ENCODE data around the gene MAD2L1BP. TPM values are rescaled to one million over a fixed set of nuclear protein-coding genes. Genes with fewer than 3 reads are reported as not detected.

MAD2L1BP gene
- total RNA-seq, 1 experiment from 2014 or later = 25.7 TPM

GRCh38 chr6:43687079-43687436 is 51.4 kb downstream of the MAD2L1BP start:
- TSS peak; percentile 62 for BruUV-seq (replicated peaks)

GRCh38 chr6:43687437-43688347 is 52.1 kb downstream of the MAD2L1BP start, which contains the start of gene MRPS18A:
TSS of gene MRPS18A (minus strand) at chr6:43687791. CDS start at chr6:43687779, 12 bp downstream.
- no peak for TF ChIP-seq CTCF (conservative IDR thresholded peaks at IDR 0.05)
- TF ChIP-seq EZH2 (IDR thresholded peaks at IDR 0.05; ENCODE audit: low read depth) = no peak
- Histone ChIP-seq H3K27ac (peak within 1 kb of the TSS; percentile 69), H3K4me1 (replicated peaks; ENCODE audit: insufficient read depth) (peaks cover 20% of the 10 kb centered on the region), H3K4me2 (peak within 1 kb of the TSS; percentile 92), H3K79me2 (ENCODE audit: low read depth) (peaks cover 53% of the 10 kb centered on the region), H2AFZ (peak within 1 kb of the TSS; percentile 87), H3F3A (ENCODE audit: insufficient read depth, low read depth) (peaks cover 10% of the 10 kb centered on the region), H4K20me1 (ENCODE audit: insufficient read depth) (no peaks in the 10 kb centered on the region), H3K9me2 (ENCODE audit: insufficient read depth) (no peaks in the 10 kb centered on the region), H3K4me3 (peak within 1 kb of the TSS; percentile 87), H3K9me3 (ENCODE audit: insufficient read depth, low read depth) (no peaks in the 10 kb centered on the region), H3K27me3 (ENCODE audit: insufficient read depth, low read depth) (no peaks in the 10 kb centered on the region), H3K36me3 (ENCODE audit: low read depth) (no peaks in the 10 kb centered on the region)
- intact Hi-C loops (cut with micrococcal nuclease; ENCODE audit: unreplicated experiment) = loop anchor here (5.0 kb wide), 1 partner anchor 40 kb away; no protein-coding TSS in a partner anchor
- POLR2A ChIA-PET (ENCODE audit: unreplicated experiment) = interaction anchor here (0.6 to 1.2 kb wide), 4 partner anchors 8 to 83 kb away, joined by 3 to 6 read pairs (median 4); no protein-coding TSS in a partner anchor
- no TSS peak for BruUV-seq (replicated peaks)
- CTCF ChIA-PET = interaction anchor here (0.6 to 0.9 kb wide), 2 partner anchors 18 to 413 kb away, joined by 3 read pairs; no protein-coding TSS in a partner anchor
- peak; percentile 83 to 85 for DNase-seq

More at GRCh38 chr6:43687079-43687436, 51.4 kb downstream of the MAD2L1BP start:
- H3K4me2 ChIP-seq = peak overlapping the region; percentile 92
- ChIA-PET POLR2A (ENCODE audit: unreplicated experiment) (no interaction called here), CTCF (interaction anchor here (0.6 kb wide), 1 partner anchor 186 kb away, joined by 4 read pairs; no protein-coding TSS in a partner anchor)
- peak overlapping the region; percentile 87 for H3K4me3 ChIP-seq
- H3K27ac ChIP-seq = peak overlapping the region; percentile 69
- intact Hi-C loops (cut with micrococcal nuclease; ENCODE audit: unreplicated experiment) = loop anchor here (5.0 kb wide), 1 partner anchor 40 kb away; no protein-coding TSS in a partner anchor
- H4K20me1 ChIP-seq (ENCODE audit: insufficient read depth) = 0 out of 2 replicates have a peak, but pooled peaks cover 3% of the 10 kb centered on the region
- H3K27me3 ChIP-seq (ENCODE audit: insufficient read depth, low read depth) = no peaks in the 10 kb centered on the region
- peaks cover 10% of the 10 kb centered on the region for H3F3A ChIP-seq (ENCODE audit: insufficient read depth, low read depth)
- peak overlapping the region; percentile 87 for H2AFZ ChIP-seq
- H3K36me3 ChIP-seq (ENCODE audit: low read depth) = no peaks in the 10 kb centered on the region
- no peak for DNase-seq
- H3K9me3 ChIP-seq (ENCODE audit: insufficient read depth, low read depth) = no peaks in the 10 kb centered on the region
- H3K79me2 ChIP-seq (ENCODE audit: low read depth) = peaks cover 59% of the 10 kb centered on the region
- no peak for TF ChIP-seq CTCF (conservative IDR thresholded peaks at IDR 0.05)
- no peak for TF ChIP-seq EZH2 (IDR thresholded peaks at IDR 0.05; ENCODE audit: low read depth)
- no peaks in the 10 kb centered on the region for H3K9me2 ChIP-seq (ENCODE audit: insufficient read depth)
- peaks cover 20% of the 10 kb centered on the region for H3K4me1 ChIP-seq (replicated peaks; ENCODE audit: insufficient read depth)

GRCh38 chr6:43689421-43689820 is 53.8 kb downstream of the MAD2L1BP start:
- Histone ChIP-seq H2AFZ (no peak overlapping the region), H3F3A (ENCODE audit: insufficient read depth, low read depth) (peaks cover 10% of the 10 kb centered on the region), H3K27ac (no peak overlapping the region), H3K4me1 (replicated peaks; ENCODE audit: insufficient read depth) (peaks cover 20% of the 10 kb centered on the region), H3K27me3 (ENCODE audit: insufficient read depth, low read depth) (no peaks in the 10 kb centered on the region), H3K9me2 (ENCODE audit: insufficient read depth) (no peaks in the 10 kb centered on the region), H3K36me3 (ENCODE audit: low read depth) (no peaks in the 10 kb centered on the region), H3K4me3 (no peak overlapping the region), H3K79me2 (ENCODE audit: low read depth) (peaks cover 35% of the 10 kb centered on the region), H3K4me2 (no peak overlapping the region), H3K9me3 (ENCODE audit: insufficient read depth, low read depth) (no peaks in the 10 kb centered on the region), H4K20me1 (ENCODE audit: insufficient read depth) (no peaks in the 10 kb centered on the region)
- TF ChIP-seq EZH2 (IDR thresholded peaks at IDR 0.05; ENCODE audit: low read depth) (no peak), CTCF (conservative IDR thresholded peaks at IDR 0.05) (no peak)
- ChIA-PET POLR2A (ENCODE audit: unreplicated experiment) (no interaction called here), CTCF (no interaction called here)
- DNase-seq = no peak
- BruUV-seq (replicated peaks) = no TSS peak
- intact Hi-C loops (cut with micrococcal nuclease; ENCODE audit: unreplicated experiment) = loop anchor here (5.0 kb wide), 1 partner anchor 38 kb away; no protein-coding TSS in a partner anchor

Other genes starting within 250 kb of the MAD2L1BP start
- gene ABCC10, start 208.3 kb upstream of the MAD2L1BP start, total RNA-seq (2021) = 28.4 and 28.7 TPM in 2 replicates
- 3.6 and 6.2 TPM in 2 replicates for gene DLK2, start 180.3 kb upstream of the MAD2L1BP start, total RNA-seq (2021)
- 50.5 and 60.9 TPM in 2 replicates for gene TJAP1, start 158.3 kb upstream of the MAD2L1BP start, total RNA-seq (2021)
- gene LRRC73, start 125.5 kb upstream of the MAD2L1BP start, total RNA-seq (2021) = 0.55 and 1.5 TPM in 2 replicates
- 91.3 and 98.4 TPM in 2 replicates for gene YIPF3, start 118.9 kb upstream of the MAD2L1BP start, total RNA-seq (2021)
- 41.4 and 42.2 TPM in 2 replicates for gene POLR1C, start 118.8 kb upstream of the MAD2L1BP start, total RNA-seq (2021)
- 36.1 and 42.4 TPM in 2 replicates for gene XPO5, start 59.8 kb upstream of the MAD2L1BP start, total RNA-seq (2021)
- gene POLH, start 59.7 kb upstream of the MAD2L1BP start, total RNA-seq (2021) = 21.0 and 39.3 TPM in 2 replicates
- gene GTPBP2, start 6.6 kb upstream of the MAD2L1BP start, total RNA-seq (2021) = 70.8 and 89.4 TPM in 2 replicates
- not detected in 2 replicates for gene RSPH9, start 9.2 kb downstream of the MAD2L1BP start, total RNA-seq (2021)
- 49.1 and 54.8 TPM in 2 replicates for gene MRPS18A, start 52.0 kb downstream of the MAD2L1BP start, total RNA-seq (2021)
- 112 and 117 TPM in 2 replicates for gene VEGFA, start 134.4 kb downstream of the MAD2L1BP start, total RNA-seq (2021)

Data from PC-9 (cell line).